Endothelial cell (in vitro differentiated cells): ENCODE results near the gene SLC5A1. TPM values are rescaled to one million over a fixed set of nuclear protein-coding genes. Genes with fewer than 3 reads are reported as not detected.
"Not testable (repeated sequence)": the region's sequence is repeated elsewhere in the genome, so short reads cannot be mapped to it uniquely, and the experiment has no call there.

Experiments
- DNase-seq: peaks from one replicate; pipeline ENCODE4 v3.0.0; 2021; ENCODE audit warnings: low spot score
- H3K27ac Mint-ChIP-seq: one replicate; pipeline ENCODE4 v1.8.0; 2021; ENCODE audit warnings: mixed read lengths, inconsistent platforms; ENCODE audit not compliant: unreplicated experiment
- H3K27me3 Mint-ChIP-seq: one replicate; pipeline ENCODE4 v1.8.0; 2021; ENCODE audit warnings: mild to moderate bottlenecking, moderate library complexity, mixed read lengths, inconsistent platforms; ENCODE audit not compliant: unreplicated experiment
- H3K36me3 Mint-ChIP-seq: one replicate; pipeline ENCODE4 v1.8.0; 2021; ENCODE audit warnings: mild to moderate bottlenecking, low read depth, mixed read lengths, inconsistent platforms; ENCODE audit not compliant: unreplicated experiment
- H3K4me1 Mint-ChIP-seq: one replicate; pipeline ENCODE4 v1.8.0; 2021; ENCODE audit warnings: mild to moderate bottlenecking, mixed read lengths, inconsistent platforms; ENCODE audit not compliant: unreplicated experiment
- H3K4me3 Mint-ChIP-seq: one replicate; pipeline ENCODE4 v1.8.0; 2021; ENCODE audit warnings: mild to moderate bottlenecking, mixed read lengths, inconsistent platforms; ENCODE audit not compliant: unreplicated experiment
- H3K9me3 Mint-ChIP-seq: one replicate; pipeline ENCODE4 v1.8.0; 2021; ENCODE audit warnings: mixed read lengths, inconsistent platforms; ENCODE audit not compliant: unreplicated experiment
- CTCF ChIP-seq: fragments of 200-600 bp; sonication (generic); IDR thresholded peaks from one replicate; pipeline ENCODE4 v1.5.0; 2021; ENCODE audit warnings: antibody characterized with exemption; ENCODE audit not compliant: unreplicated experiment
- total RNA-seq: library from RNA; stranded (reverse); fragmentation: NEBNext Ultra II Directional; extraction: Animal tissue kit (Norgen Biotek cat#: 25700); gene quantifications from one replicate; pipeline ENCODE4 v1.2.1, GENCODE V29; 2021; ENCODE audit not compliant: unreplicated experiment

The SLC5A1 gene
- total RNA-seq, 1 donor from 2014 or later = 0.26 TPM

GRCh38 chr22:32127904-32128303, 84.8 kb downstream of the SLC5A1 start:
- TF ChIP-seq CTCF = peak; percentile 52
- peak; percentile 22 for DNase-seq
- no peak overlapping the region for H3K4me3 Mint-ChIP-seq
- H3K27me3 Mint-ChIP-seq = no peaks in the 10 kb centered on the region
- no peak overlapping the region for H3K27ac Mint-ChIP-seq
- H3K36me3 Mint-ChIP-seq = no peaks in the 10 kb centered on the region
- peaks cover 6% of the 10 kb centered on the region for H3K4me1 Mint-ChIP-seq
- no peaks in the 10 kb centered on the region for H3K9me3 Mint-ChIP-seq

GRCh38 chr22:32130464-32130863, 87.4 kb downstream of the SLC5A1 start:
- no peaks in the 10 kb centered on the region for H3K36me3 Mint-ChIP-seq
- no peak for DNase-seq
- H3K9me3 Mint-ChIP-seq = no peaks in the 10 kb centered on the region
- no peak for TF ChIP-seq CTCF
- H3K27ac Mint-ChIP-seq = no peak overlapping the region
- H3K4me3 Mint-ChIP-seq = no peak overlapping the region
- no peaks in the 10 kb centered on the region for H3K4me1 Mint-ChIP-seq
- H3K27me3 Mint-ChIP-seq = no peaks in the 10 kb centered on the region

- no peaks in the 10 kb centered on the region for H3K9me3 Mint-ChIP-seq
- peaks cover 6% of the 10 kb centered on the region for H3K4me1 Mint-ChIP-seq
- no peak for DNase-seq
- no peak overlapping the region for H3K4me3 Mint-ChIP-seq
- H3K27me3 Mint-ChIP-seq = no peaks in the 10 kb centered on the region
- H3K27ac Mint-ChIP-seq = no peak overlapping the region
- no peaks in the 10 kb centered on the region for H3K36me3 Mint-ChIP-seq
- no peak for TF ChIP-seq CTCF
These were observed 89.1 kb downstream of the SLC5A1 start for GRCh38 chr22:32132126-32132525.

GRCh38 chr22:32132783-32133182, 89.7 kb downstream of the SLC5A1 start:
- Mint-ChIP-seq H3K4me3 (no peak overlapping the region), H3K36me3 (no peaks in the 10 kb centered on the region), H3K4me1 (peaks cover 12% of the 10 kb centered on the region), H3K27me3 (no peaks in the 10 kb centered on the region), H3K27ac (no peak overlapping the region), H3K9me3 (no peaks in the 10 kb centered on the region)
- DNase-seq = no peak
- TF ChIP-seq CTCF = no peak

GRCh38 chr22:32134796-32135195, 91.7 kb downstream of the SLC5A1 start:
- not testable (repeated sequence) for DNase-seq, H3K9me3 Mint-ChIP-seq, H3K4me3 Mint-ChIP-seq, H3K27me3 Mint-ChIP-seq, H3K27ac Mint-ChIP-seq, H3K36me3 Mint-ChIP-seq
- H3K4me1 Mint-ChIP-seq = peaks cover 27% of the 10 kb centered on the region

- H3K9me3 Mint-ChIP-seq, H3K36me3 Mint-ChIP-seq, H3K4me3 Mint-ChIP-seq, H3K27me3 Mint-ChIP-seq, DNase-seq: not testable (repeated sequence)
- peak overlapping the region; percentile 18 for H3K27ac Mint-ChIP-seq
- peaks cover 30% of the 10 kb centered on the region for H3K4me1 Mint-ChIP-seq
These were observed 92.9 kb downstream of the SLC5A1 start for GRCh38 chr22:32135958-32136357.

- not testable (repeated sequence) for H3K27me3 Mint-ChIP-seq, H3K4me3 Mint-ChIP-seq, DNase-seq, H3K9me3 Mint-ChIP-seq, H3K36me3 Mint-ChIP-seq
- H3K27ac Mint-ChIP-seq = peak overlapping the region; percentile 68
- peaks cover 37% of the 10 kb centered on the region for H3K4me1 Mint-ChIP-seq
These were observed 93.8 kb downstream of the SLC5A1 start for GRCh38 chr22:32136881-32137280.

GRCh38 chr22:32137731-32138324, 94.8 kb downstream of the SLC5A1 start:
- Mint-ChIP-seq H3K4me1 (peaks cover 47% of the 10 kb centered on the region), H3K27ac (peak overlapping the region; percentile 68)
- H3K27me3 Mint-ChIP-seq, H3K9me3 Mint-ChIP-seq, H3K4me3 Mint-ChIP-seq, H3K36me3 Mint-ChIP-seq, DNase-seq: not testable (repeated sequence)

GRCh38 chr22:32138576-32138975, 95.5 kb downstream of the SLC5A1 start:
- peaks cover 52% of the 10 kb centered on the region for H3K4me1 Mint-ChIP-seq
- H3K27me3 Mint-ChIP-seq, H3K36me3 Mint-ChIP-seq, H3K4me3 Mint-ChIP-seq, DNase-seq, H3K9me3 Mint-ChIP-seq: not testable (repeated sequence)
- peak overlapping the region; percentile 39 for H3K27ac Mint-ChIP-seq
